NCI-H1694 (cell line): Measurements from ENCODE around the gene C5.
"Not testable (repeated sequence)": the region's sequence is repeated elsewhere in the genome, so short reads cannot be mapped to it uniquely, and the experiment has no call there.

ENCODE experiments used
- DNase-seq: peaks from one replicate; lab custom pipeline; 2025; lab: John Stamatoyannopoulos, UW

Gene C5

DNA sequence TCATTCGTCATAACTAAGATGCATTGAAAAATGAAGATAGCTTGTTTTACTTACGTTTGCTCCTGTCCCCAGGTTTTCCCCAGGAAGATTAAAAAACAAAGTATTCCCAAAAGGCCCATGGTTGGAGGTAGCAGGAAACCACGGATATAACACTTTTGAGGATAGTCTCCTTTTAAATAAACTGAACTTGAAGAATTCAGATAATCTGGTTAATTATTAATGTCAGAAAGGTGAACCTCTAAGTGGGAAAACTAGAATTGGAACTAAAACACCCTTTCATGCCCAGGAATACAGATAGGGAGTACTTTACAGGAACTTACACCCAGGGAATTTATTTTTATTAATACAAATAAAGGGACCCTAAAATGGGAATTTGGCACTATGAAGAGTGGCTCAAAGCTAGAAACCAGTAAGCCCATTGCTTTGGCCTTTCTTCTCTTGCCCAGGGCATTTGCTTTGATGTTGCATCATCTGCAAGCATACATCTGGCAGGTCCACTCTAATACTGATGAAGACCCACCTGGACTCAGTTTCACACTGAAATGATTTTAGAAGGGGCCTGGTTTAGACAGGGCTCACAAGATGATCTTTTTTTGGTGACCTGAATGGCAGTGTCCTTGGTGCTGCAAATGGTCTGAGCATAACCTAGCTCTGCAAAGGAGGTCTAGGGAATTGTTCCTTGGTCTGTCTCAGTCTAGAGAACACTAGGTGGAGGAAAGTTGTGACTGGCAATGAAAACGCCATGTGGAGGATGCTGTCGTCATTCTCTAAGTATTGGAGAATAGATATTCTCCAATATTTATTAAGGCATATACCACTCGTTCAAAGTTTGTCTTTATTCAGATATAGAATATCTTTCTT is at the start of gene C5:
Gene C5 (minus strand): TSS at position 148 of the 861 bp plus-strand sequence. CDS start 29 bp downstream, at position 119.
- DNase-seq, result no peak

GRCh38 chr9:121098567-121099198 is 48.6 kb upstream of the C5 start:
- no peak for DNase-seq

- no peak for DNase-seq
Observed at GRCh38 chr9:121095057-121095456, 45.0 kb upstream of the C5 start.

- DNase-seq, result not testable (repeated sequence)
Observed at GRCh38 chr9:121090743-121091142, 40.7 kb upstream of the C5 start.

DNA sequence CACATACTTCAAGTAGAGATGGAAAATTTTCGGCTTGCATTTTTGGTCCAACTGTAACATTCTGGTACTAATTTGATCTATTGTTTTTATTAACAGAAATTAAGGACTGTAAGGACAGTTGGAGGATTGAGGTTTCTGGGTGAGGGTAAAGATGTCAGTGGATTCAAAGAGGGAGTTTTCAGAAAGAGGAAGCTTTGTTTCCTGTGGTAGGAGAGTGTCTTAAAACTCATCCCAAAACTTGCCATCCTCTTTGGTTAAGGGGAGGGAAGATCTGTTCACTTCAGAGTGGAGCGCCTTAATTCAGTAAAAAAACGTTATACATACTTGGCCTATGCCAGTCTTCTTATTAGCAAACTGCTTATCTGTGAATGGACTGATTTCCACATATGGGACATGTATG is 38.5 kb upstream of the C5 start:
- DNase-seq, result no peak

DNA sequence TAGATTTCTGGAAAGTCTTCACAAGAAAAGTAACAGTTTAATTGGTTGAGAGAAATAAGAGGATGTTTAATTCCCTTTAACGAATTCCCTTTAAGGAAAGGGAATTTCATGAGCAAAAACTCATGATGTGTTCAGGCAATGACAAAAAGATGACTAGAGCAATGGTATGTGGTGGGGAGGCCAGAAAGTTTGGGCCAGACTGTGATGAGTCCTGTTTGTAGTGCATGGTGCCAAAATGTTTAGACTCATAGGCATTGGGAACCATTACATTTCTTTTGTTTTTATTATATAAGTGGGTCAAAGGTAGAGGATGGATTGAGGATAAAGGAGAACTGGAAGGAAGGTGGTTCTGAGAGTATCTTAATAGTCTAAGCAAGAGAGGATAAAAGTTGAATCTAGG is 35.6 kb upstream of the C5 start:
- no peak for DNase-seq

DNA sequence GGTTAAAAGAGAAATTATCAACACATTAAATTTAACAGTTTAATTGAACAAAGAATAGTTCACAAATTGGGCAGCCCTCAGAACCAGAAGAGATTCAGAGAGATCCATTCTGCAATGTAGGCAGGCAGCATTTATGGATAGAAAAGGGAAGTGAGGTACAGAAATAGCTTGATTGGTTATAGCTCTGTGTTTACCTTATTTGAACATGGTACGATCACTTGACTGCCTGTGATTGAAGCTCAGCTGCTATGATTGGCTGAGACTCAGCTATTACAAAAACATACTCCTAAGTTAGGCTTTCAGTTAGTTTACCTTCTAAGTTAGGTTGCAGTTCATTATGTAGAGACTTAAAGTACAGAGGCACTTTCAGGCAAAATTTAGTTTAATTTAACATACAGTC is 32.0 kb upstream of the C5 start:
- DNase-seq, result no peak

GRCh38 chr9:121075251-121076036 is 25.4 kb upstream of the C5 start:
- peak; percentile 50 for DNase-seq

- peak; percentile 84 for DNase-seq
Observed at GRCh38 chr9:121074370-121075250, 24.5 kb upstream of the C5 start, which contains the start of gene CNTRL. Gene CNTRL (plus strand): TSS chr9:121074955. CDS start chr9:121088327, 13,372 bp downstream.

- DNase-seq, result no peak
Observed at GRCh38 chr9:121073038-121073437, 23.0 kb upstream of the C5 start.

- DNase-seq, result no peak
Observed at GRCh38 chr9:121071756-121072421, 21.8 kb upstream of the C5 start.

DNA sequence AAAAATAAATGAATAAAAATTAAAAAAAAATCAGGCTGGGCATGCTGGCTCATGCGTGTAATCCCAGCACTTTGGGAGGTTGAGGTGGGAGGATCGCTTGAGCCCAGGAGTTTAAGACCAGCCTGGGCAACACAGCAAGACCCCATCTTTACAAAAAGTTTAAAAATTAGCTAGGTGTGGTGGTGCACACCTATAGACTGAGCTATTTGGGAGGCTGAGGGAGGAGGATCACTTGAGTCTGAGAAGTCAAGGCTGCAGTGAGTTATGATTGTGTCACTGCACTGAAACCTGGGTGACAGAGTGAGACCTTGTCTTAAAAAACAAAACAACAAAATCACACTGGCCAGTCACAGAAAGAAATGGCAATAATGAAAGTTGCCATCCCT is 21.3 kb upstream of the C5 start:
- no peak for DNase-seq

DNA sequence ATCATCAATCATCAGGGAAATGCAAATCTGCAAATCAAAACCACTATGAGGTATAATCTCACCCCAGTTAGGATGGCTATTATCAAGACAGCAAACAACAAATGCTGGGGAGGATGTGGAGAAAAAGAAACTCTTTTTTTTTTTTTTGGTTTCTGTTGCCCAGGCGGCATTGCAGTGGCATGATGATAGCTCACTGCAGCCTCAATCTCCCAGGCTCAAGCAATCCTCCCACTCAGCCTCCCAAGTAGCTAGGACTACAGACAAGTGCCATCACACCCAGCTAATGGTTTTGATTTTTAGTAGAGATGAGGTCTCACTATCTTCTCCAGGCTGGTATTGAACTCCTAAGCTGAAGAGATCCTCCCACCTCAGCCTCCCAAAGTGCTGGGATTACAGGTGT is 19.3 kb upstream of the C5 start:
- no peak for DNase-seq

- DNase-seq, result no peak
Observed at GRCh38 chr9:121067640-121068039, 17.6 kb upstream of the C5 start.

- no peak for DNase-seq
Observed at GRCh38 chr9:121066850-121067249, 16.8 kb upstream of the C5 start.

DNA sequence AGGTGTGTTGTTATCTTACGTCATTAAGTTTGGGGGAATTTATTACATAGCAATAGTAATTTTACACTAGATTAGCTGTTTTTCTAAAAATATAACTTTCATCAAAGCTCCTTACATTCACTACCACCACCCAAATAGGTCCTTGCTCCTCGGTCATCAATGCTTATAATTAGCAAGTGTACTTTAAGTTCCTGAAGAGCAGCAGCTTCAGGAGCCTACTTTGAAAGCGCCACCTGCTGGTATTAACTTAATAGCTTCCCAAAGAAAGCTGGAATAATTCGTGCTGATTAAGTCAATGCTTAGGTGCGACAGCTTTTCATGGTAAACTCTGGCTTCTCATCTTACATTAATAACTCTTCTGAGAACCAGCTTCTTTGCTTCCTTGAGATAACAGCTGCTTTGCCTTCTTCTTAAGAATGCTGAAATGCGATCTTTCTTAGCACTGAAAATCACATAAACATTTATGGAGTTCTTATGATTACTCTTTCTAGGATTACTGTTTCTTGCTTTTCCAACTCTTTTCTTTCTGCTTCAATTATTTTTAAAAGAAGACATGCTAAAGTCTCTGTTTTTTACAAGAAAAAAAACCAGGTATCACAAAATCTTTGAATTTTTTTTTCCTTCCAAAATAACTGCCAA is 10.0 kb upstream of the C5 start:
- DNase-seq, result peak; percentile 39

- DNase-seq, result no peak
Observed at GRCh38 chr9:121059513-121059912, 9.4 kb upstream of the C5 start.

DNA sequence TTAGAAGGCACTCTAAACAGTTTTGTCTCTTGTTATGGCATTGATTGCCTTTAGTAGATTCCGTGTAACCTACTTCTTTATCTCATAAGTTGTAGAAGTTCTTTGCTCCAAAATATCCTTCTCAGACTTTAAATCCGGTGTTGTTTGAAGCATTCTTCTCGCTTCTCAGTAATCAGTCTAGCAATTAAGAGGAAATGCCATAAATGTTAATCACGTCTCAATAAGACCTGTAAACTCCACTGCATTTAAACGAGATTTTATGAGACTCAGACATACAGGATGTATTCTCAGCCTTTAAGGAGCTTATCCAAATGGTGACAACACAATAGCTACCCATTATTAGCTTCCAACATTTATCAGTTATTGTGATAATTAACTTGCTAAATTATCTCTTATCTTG is 7.7 kb upstream of the C5 start:
- no peak for DNase-seq

DNA sequence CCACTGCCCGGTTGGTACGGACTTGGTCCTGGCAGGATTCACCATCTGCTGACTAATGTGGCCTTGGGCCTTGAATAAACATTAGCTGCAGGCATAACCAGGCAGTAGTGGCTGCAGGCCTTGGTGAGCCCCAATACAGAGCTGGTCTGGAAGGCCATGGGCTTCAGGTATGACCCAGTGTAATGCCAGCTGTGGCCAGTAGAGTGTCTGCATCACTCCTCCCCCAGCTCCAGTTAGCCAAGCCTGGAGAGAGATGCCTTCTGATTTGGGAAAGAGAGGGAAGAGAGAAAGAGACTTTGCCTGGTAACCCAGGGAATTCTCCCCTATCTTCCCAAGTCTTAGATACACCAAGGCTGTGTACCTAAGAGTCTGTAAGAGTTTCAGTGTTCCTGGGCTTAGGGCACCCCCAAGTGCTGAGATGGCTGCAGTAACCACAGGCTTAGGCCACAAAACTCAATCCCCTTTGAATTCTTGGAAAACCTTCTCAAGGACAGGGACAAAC is 5.6 kb upstream of the C5 start:
- DNase-seq, result no peak

DNA sequence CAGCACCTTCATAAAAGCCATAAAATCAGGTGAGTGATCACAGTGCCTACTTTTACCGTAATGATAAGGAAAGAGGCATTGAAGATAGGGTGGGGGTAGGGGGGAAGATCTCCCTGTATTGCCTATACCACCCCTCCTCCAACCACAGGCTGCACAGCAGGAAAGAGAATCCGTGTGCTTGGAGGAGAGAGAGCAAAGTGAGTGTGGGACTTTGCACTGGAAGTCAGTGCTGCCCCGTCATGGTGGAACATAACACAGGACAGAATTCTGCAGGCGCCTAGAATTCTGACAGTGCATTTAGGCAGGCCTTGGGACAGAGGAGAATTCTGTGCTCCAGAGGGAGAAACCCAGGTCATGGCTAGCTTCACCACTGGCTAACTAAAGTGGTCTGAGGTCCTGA is 3.5 kb upstream of the C5 start:
- DNase-seq, result no peak
